WTC11 (cell line): Measurements from ENCODE around the gene ST3GAL5. TPM values are rescaled to one million over a fixed set of nuclear protein-coding genes. Genes with fewer than 3 reads are reported as not detected.

ENCODE experiments used
- ATAC-seq: fragments of 200-7000 bp; cut with Tn5 transposase; 2 replicates; pipeline ENCODE4 v1.10.0; 2021; ENCODE audit warnings: mild to moderate bottlenecking, moderate library complexity
- CTCF ChIA-PET: fragments of 300-600 bp; sonication (Branson Sonifier 250); formaldehyde crosslinking; loops from one replicate; lab custom pipeline; 2021; ENCODE audit warnings: antibody characterized with exemption; lab: Charles Lee
- POLR2A ChIA-PET: fragments of 350-600 bp; sonication (Branson Sonifier 250); formaldehyde crosslinking; loops from one replicate; lab custom pipeline; 2021; ENCODE audit warnings: antibody characterized with exemption; lab: Charles Lee
- DNase-seq: peaks from one replicate; pipeline ENCODE4 v3.0.0; 2021; ENCODE audit warnings: low spot score
- H3K27ac Mint-ChIP-seq: 2 replicates; pipeline ENCODE4 v1.8.0; 2021; ENCODE audit warnings: mixed read lengths
- H3K27me3 Mint-ChIP-seq: 2 replicates; pipeline ENCODE4 v1.8.0; 2021; ENCODE audit warnings: low read depth, mild to moderate bottlenecking, moderate library complexity, mixed read lengths
- H3K36me3 Mint-ChIP-seq: 2 replicates; pipeline ENCODE4 v1.8.0; 2021; ENCODE audit warnings: mixed read lengths
- H3K4me1 Mint-ChIP-seq: 2 replicates; pipeline ENCODE4 v1.8.0; 2022; ENCODE audit warnings: mixed read lengths
- H3K4me3 Mint-ChIP-seq: 2 replicates; pipeline ENCODE4 v1.8.0; 2021; ENCODE audit warnings: mild to moderate bottlenecking, moderate library complexity, mixed read lengths
- H3K9me3 Mint-ChIP-seq: 2 replicates; pipeline ENCODE4 v1.8.0; 2021; ENCODE audit warnings: mixed read lengths
- CREM ChIP-seq: sonication (generic); formaldehyde crosslinking; IDR thresholded peaks from 2 replicates; pipeline ENCODE4 v1.8.1; 2022; ENCODE audit warnings: mild to moderate bottlenecking, missing genetic modification reagents, moderate library complexity
- E2F1 ChIP-seq: sonication (generic); formaldehyde crosslinking; IDR thresholded peaks from 2 replicates; pipeline ENCODE4 v1.8.0; 2022; ENCODE audit warnings: mild to moderate bottlenecking, missing genetic modification reagents
- ESRRA ChIP-seq: sonication (generic); formaldehyde crosslinking; IDR thresholded peaks from 2 replicates; pipeline ENCODE4 v1.8.1; 2022; ENCODE audit warnings: mild to moderate bottlenecking, missing genetic modification reagents, borderline replicate concordance
- FOXJ3 ChIP-seq: sonication (generic); formaldehyde crosslinking; IDR thresholded peaks from 2 replicates; pipeline ENCODE4 v1.9.0; 2021; ENCODE audit warnings: missing genetic modification reagents, mild to moderate bottlenecking, borderline replicate concordance
- FOXP1 ChIP-seq: sonication (generic); formaldehyde crosslinking; IDR thresholded peaks from 2 replicates; pipeline ENCODE4 v1.8.0; 2022; ENCODE audit warnings: missing genetic modification reagents, mild to moderate bottlenecking, moderate library complexity, borderline replicate concordance
- GABPB1 ChIP-seq: sonication (generic); formaldehyde crosslinking; IDR thresholded peaks from 2 replicates; pipeline ENCODE4 v1.8.1; 2023; ENCODE audit warnings: mild to moderate bottlenecking, missing genetic modification reagents
- GTF2I ChIP-seq: fragments of 250-450 bp; sonication (Bioruptor Pico); conservative IDR thresholded peaks from 2 replicates; pipeline ENCODE4 v1.4.0; 2021; ENCODE audit warnings: mild to moderate bottlenecking
- IRF1 ChIP-seq: sonication (generic); formaldehyde crosslinking; IDR thresholded peaks from 2 replicates; pipeline ENCODE4 v1.8.0; 2023; ENCODE audit warnings: missing genetic modification reagents
- KAT7 ChIP-seq: sonication (generic); formaldehyde crosslinking; IDR thresholded peaks from 2 replicates; pipeline ENCODE4 v1.8.1; 2023; ENCODE audit warnings: missing genetic modification reagents, mild to moderate bottlenecking, borderline replicate concordance
- PREB ChIP-seq: sonication (generic); formaldehyde crosslinking; IDR thresholded peaks from 2 replicates; pipeline ENCODE4 v1.8.1; 2022; ENCODE audit warnings: mild to moderate bottlenecking, missing genetic modification reagents, moderate library complexity, borderline replicate concordance
- RELA ChIP-seq: sonication (generic); formaldehyde crosslinking; IDR thresholded peaks from 2 replicates; pipeline ENCODE4 v1.8.1; 2022; ENCODE audit warnings: missing genetic modification reagents, mild to moderate bottlenecking, borderline replicate concordance
- USF1 ChIP-seq: sonication (generic); formaldehyde crosslinking; IDR thresholded peaks from 2 replicates; pipeline ENCODE4 v1.8.0; 2022; ENCODE audit warnings: mild to moderate bottlenecking, missing genetic modification reagents
- ZBTB21 ChIP-seq: sonication (generic); formaldehyde crosslinking; IDR thresholded peaks from 2 replicates; pipeline ENCODE4 v1.8.1; 2023; ENCODE audit warnings: mild to moderate bottlenecking, missing genetic modification reagents, borderline replicate concordance
- ZNF317 ChIP-seq: sonication (generic); formaldehyde crosslinking; IDR thresholded peaks from 2 replicates; pipeline ENCODE4 v1.8.1; 2023; ENCODE audit warnings: low read depth, mild to moderate bottlenecking, moderate library complexity, missing genetic modification reagents, borderline replicate concordance
- ZNF423 ChIP-seq: fragments of 250-450 bp; sonication (Bioruptor Pico); IDR thresholded peaks from 2 replicates; pipeline ENCODE4 v2.1.2; 2022; ENCODE audit warnings: mild to moderate bottlenecking, moderate library complexity
- ZNF532 ChIP-seq: fragments of 250-450 bp; sonication (Bioruptor Pico); IDR thresholded peaks from 2 replicates; pipeline ENCODE4 v1.9.0; 2021; ENCODE audit warnings: mild to moderate bottlenecking, borderline replicate concordance
- ZSCAN18 ChIP-seq: fragments of 250-450 bp; sonication (Bioruptor Pico); IDR thresholded peaks from 2 replicates; pipeline ENCODE4 v2.1.2; 2022; ENCODE audit warnings: mild to moderate bottlenecking, moderate library complexity
- total RNA-seq: library from RNA; stranded (reverse); gene quantifications from 3 replicates; pipeline ENCODE4 v1.2.3, GENCODE V29; 2021

ST3GAL5 gene
- total RNA-seq, 1 experiment from 2014 or later: 5.9 TPM

DNA sequence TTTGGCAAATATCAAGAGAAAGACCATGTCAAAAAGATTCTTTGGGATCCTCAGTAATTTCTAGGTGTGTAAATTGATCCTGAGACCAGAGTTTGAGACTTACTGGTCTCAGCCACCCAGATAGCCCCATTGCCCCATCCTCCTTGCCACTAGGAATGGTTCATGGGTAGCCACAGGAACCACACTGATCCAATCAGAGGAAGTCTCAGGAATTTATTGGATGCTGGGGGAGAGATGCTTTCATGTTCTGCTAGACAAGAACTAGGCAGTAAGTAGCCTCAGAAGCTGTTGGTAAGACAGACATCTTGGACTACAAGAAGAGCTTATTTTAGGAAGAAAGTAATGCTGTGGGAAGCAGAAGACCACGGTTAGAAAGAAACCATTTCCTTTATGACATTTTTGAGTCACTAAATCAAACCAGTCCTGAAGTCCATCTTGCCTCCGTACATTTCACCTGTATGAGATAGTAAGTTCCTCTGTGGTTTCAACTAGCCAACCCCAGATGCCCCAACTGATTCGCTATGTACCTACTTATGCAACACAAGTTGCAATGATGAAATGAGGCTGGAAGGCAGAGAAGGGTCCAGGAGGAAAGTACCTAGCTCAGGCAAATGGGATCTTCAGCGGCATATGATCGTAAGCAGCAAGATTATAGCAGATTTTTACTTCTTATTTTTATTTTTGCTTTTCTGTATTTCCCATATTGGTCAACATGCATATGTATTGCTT lies 3.6 kb upstream of the ST3GAL5 start:
- POLR2A ChIA-PET: no interaction called here
- Mint-ChIP-seq H3K36me3 (no peaks in the 10 kb centered on the region), H3K4me1 (peaks cover 19% of the 10 kb centered on the region), H3K9me3 (peaks cover 8% of the 10 kb centered on the region), H3K27ac (no peak overlapping the region), H3K4me3 (no peak overlapping the region), H3K27me3 (peaks cover 24% of the 10 kb centered on the region)
- CTCF ChIA-PET: interaction anchor here (1.0 kb wide), 1 partner anchor 65 kb away, joined by 3 read pairs; no protein-coding TSS in a partner anchor
- DNase-seq (no peak), ATAC-seq (no peak)
- no peak for TF ChIP-seq RELA
- no peak for TF ChIP-seq USF1 (CRISPR knock-in tag)
- no peak for TF ChIP-seq ESRRA (CRISPR knock-in tag)
- no peak for TF ChIP-seq PREB (CRISPR knock-in tag)
- no peak for TF ChIP-seq IRF1 (CRISPR knock-in tag)
- no peak for TF ChIP-seq FOXJ3 (CRISPR knock-in tag)
- no peak for TF ChIP-seq ZNF423
- no peak for TF ChIP-seq GABPB1 (CRISPR knock-in tag)
- TF ChIP-seq ZSCAN18 (CRISPR knock-in tag): no peak
- no peak for TF ChIP-seq GTF2I (CRISPR knock-in tag)
- TF ChIP-seq CREM: no peak
- no peak for TF ChIP-seq ZNF317 (CRISPR knock-in tag)
- no peak for TF ChIP-seq E2F1 (CRISPR knock-in tag)
- no peak for TF ChIP-seq ZBTB21 (CRISPR knock-in tag)

- CTCF ChIA-PET: interaction anchor here (1.4 to 4.8 kb wide), 3 partner anchors 31 to 146 kb away, joined by 7 to 43 read pairs (median 12); no protein-coding TSS in a partner anchor
- DNase-seq (no peak), ATAC-seq (no peak)
- TF ChIP-seq KAT7 (CRISPR knock-in tag) (no peak), ZNF532 (CRISPR knock-in tag) (no peak), FOXP1 (no peak)
- Mint-ChIP-seq H3K4me1 (peaks cover 29% of the 10 kb centered on the region), H3K27me3 (peaks cover 29% of the 10 kb centered on the region), H3K27ac (no peak overlapping the region), H3K36me3 (no peaks in the 10 kb centered on the region), H3K4me3 (no peak overlapping the region), H3K9me3 (peaks cover 8% of the 10 kb centered on the region)
- POLR2A ChIA-PET: interaction anchor here (0.6 kb wide), 1 partner anchor 12 kb away, joined by 3 read pairs; no protein-coding TSS in a partner anchor
Observed at GRCh38 chr2:85890522-85891176, 1.9 kb upstream of the ST3GAL5 start.
